22Rv1 (cell line): ENCODE data around the gene ZNF697.

Source experiments
- ZFX ChIP-seq: fragments of 450-650 bp; IDR thresholded peaks from 2 replicates; pipeline ENCODE4 v1.6.1; 2017; ENCODE audit warnings: antibody characterized with exemption, borderline replicate concordance
- TF ChIP-seq, protein P1 (sequence below): fragments of 450-650 bp; IDR thresholded peaks from 2 replicates; pipeline ENCODE4 v1.5.1; 2017; ENCODE audit warnings: mild to moderate bottlenecking

DNA sequence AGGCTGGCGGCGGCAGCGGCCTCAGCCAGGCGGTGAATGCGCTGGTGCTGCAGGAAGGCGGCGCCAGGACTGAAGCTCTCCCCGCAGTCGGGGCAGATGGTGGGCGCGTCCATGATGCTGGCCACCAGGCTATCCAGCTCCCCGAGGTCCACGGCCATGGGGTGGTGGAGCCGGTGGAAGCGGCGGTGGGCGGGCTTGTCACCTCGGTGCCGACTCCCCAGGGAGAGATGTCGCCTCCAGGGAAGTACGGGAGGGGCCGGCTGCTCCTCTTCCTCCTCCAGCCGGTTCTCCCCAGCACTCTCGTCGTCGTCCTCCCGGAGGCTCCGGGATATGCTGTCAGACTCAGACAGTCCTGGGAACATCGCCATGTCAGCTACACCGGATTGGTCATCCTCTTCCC is 24.4 kb downstream of the ZNF697 start:
- TF ChIP-seq, protein P1, sequence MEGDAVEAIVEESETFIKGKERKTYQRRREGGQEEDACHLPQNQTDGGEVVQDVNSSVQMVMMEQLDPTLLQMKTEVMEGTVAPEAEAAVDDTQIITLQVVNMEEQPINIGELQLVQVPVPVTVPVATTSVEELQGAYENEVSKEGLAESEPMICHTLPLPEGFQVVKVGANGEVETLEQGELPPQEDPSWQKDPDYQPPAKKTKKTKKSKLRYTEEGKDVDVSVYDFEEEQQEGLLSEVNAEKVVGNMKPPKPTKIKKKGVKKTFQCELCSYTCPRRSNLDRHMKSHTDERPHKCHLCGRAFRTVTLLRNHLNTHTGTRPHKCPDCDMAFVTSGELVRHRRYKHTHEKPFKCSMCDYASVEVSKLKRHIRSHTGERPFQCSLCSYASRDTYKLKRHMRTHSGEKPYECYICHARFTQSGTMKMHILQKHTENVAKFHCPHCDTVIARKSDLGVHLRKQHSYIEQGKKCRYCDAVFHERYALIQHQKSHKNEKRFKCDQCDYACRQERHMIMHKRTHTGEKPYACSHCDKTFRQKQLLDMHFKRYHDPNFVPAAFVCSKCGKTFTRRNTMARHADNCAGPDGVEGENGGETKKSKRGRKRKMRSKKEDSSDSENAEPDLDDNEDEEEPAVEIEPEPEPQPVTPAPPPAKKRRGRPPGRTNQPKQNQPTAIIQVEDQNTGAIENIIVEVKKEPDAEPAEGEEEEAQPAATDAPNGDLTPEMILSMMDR: no peak
- no peak for TF ChIP-seq ZFX
